ENCODE results near the gene ZBTB49.

DNA sequence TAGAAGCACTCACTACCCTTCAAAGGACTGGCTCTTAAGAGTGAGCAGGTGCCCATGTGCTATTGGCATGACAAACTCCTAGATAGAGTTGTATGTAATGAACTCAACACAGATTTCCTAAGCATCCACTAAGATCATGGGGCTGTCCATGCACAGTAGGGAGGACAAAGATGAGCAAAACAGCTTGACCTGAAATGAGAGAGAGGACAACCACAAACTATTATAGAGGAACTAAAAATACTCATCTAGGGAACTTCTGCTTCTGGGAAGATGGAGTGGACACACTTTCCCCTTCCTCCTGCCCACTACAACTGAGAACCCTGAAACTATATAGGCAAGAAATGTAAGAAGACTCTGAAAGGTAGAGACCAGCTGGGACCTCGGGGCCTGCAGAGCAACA, 21.3 kb upstream of the ZBTB49 start:
- TF ChIP-seq POLR2A (IDR thresholded peaks at IDR 0.05) = no peak
- TF ChIP-seq, protein P1, sequence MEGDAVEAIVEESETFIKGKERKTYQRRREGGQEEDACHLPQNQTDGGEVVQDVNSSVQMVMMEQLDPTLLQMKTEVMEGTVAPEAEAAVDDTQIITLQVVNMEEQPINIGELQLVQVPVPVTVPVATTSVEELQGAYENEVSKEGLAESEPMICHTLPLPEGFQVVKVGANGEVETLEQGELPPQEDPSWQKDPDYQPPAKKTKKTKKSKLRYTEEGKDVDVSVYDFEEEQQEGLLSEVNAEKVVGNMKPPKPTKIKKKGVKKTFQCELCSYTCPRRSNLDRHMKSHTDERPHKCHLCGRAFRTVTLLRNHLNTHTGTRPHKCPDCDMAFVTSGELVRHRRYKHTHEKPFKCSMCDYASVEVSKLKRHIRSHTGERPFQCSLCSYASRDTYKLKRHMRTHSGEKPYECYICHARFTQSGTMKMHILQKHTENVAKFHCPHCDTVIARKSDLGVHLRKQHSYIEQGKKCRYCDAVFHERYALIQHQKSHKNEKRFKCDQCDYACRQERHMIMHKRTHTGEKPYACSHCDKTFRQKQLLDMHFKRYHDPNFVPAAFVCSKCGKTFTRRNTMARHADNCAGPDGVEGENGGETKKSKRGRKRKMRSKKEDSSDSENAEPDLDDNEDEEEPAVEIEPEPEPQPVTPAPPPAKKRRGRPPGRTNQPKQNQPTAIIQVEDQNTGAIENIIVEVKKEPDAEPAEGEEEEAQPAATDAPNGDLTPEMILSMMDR (IDR thresholded peaks at IDR 0.05) = no peak
